ENCODE results near the gene DEFB125. TPM values are rescaled to one million over a fixed set of nuclear protein-coding genes. Genes with fewer than 3 reads are reported as not detected.

Gene DEFB125, protein sequence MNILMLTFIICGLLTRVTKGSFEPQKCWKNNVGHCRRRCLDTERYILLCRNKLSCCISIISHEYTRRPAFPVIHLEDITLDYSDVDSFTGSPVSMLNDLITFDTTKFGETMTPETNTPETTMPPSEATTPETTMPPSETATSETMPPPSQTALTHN
- total RNA-seq (not detected), polyA plus RNA-seq (not detected)

DNA sequence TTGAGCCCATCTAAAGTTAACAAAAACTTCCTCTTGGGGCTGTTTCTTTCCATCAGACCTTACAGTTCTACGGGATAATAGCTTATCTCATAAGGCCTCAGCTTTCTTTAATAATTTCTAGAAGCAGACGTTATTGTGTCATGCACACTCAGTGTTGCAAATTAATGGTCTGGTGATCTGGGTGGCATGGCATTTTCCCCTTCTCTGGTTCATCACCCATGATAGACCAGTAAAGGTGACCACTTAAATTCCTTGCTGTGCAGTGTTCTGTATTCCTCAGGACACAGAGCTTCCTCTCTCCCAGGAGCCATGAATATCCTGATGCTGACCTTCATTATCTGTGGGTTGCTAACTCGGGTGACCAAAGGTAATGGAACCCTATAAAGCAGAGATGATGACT is at the start of gene DEFB125:
TSS of gene DEFB125 (plus strand) at position 272 of the 400 bp plus-strand sequence. CDS start at position 310, 38 bp downstream.
- intact Hi-C loops (cut with DNase I), result no loop called here
- no peak for FAIRE-seq
- Histone ChIP-seq H3K36me3 (no peaks in the 10 kb centered on the region), H3K27ac (no peak within 1 kb of the TSS), H3K27me3 (peaks cover 0 to 8% (median 0%) of the 10 kb centered on the region in 4 donors), H3K4me1 (no peaks in the 10 kb centered on the region), H3K4me3 (no peak within 1 kb of the TSS), H3K9me3 (peaks cover 0 to 4% (median 0%) of the 10 kb centered on the region in 4 donors)
- TF ChIP-seq, protein P1, sequence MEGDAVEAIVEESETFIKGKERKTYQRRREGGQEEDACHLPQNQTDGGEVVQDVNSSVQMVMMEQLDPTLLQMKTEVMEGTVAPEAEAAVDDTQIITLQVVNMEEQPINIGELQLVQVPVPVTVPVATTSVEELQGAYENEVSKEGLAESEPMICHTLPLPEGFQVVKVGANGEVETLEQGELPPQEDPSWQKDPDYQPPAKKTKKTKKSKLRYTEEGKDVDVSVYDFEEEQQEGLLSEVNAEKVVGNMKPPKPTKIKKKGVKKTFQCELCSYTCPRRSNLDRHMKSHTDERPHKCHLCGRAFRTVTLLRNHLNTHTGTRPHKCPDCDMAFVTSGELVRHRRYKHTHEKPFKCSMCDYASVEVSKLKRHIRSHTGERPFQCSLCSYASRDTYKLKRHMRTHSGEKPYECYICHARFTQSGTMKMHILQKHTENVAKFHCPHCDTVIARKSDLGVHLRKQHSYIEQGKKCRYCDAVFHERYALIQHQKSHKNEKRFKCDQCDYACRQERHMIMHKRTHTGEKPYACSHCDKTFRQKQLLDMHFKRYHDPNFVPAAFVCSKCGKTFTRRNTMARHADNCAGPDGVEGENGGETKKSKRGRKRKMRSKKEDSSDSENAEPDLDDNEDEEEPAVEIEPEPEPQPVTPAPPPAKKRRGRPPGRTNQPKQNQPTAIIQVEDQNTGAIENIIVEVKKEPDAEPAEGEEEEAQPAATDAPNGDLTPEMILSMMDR (IDR thresholded peaks at IDR 0.05), result no peak
- whole genome bisulfite sequencing, 2 donors, result 32 to 52% methylated on average over 3 of the region's 3 CpGs
- DNase-seq, result no peak
- ATAC-seq, result no peak

DNA sequence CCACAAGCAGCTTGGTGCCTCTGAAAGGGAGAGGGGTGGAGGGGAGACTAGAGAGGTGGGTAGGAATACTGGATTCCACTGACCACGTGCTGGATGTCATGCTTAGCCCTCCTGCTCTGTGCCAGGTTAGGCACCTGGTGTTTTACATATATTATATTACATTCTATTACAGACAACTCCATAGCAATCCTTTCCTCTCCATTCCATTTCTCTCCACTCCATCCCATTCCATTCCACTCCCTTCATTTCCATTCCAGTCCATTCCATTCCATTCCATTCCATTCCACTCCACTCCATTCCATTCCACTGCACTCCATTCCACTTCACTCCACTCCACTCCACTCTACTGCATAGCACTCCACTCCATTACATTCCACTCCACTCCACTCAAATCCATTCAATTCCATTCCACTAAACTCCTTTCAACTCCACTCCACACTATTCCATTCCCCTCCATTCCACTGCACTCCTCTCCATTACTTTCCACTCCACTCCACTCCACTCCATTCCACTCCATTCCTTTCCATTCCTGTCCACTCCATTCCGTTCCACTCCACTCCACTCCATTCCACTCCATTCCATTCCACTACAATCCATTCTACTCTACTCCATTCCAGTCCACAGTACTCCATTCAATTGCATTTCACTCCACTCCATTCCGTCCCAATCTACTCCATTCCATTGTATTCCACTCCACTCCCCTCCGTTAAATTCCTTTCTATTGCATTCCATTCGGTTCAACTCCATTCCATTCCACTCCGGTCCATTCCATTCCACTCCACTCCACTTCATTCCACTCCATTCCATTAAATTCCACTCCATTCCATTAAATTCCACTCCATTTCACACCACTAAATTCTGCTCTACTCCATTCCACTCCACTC is 27.2 kb upstream of the DEFB125 start:
- DNase-seq, result no peak
- WGBS, 2 donors, result 37 to 54% methylated on average over 6 of the region's 6 CpGs

DNA sequence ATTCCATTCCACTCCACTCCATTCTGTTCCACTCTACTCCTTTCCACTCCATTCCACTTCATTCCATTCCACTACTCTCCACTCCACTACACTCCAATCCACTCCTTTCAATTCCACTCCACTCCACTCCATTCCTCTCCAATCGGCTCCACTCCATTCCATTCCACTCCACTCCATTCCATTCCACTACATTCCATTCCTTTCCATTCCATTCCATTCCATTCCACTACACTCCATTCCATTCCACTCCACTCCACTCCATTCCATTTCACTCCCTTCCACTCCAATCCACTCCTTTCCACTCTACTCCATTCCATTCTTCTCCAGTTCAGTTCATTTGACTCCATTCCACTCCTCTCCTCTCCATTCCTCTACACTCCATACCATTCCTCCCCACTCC is 26.2 kb upstream of the DEFB125 start:
- FAIRE-seq, result no peak
- no peak for ATAC-seq
- H3K27ac ChIP-seq, result no peak overlapping the region
- H3K27me3 ChIP-seq, result no peaks in the 10 kb centered on the region
- intact Hi-C loops (cut with DNase I), result no loop called here
- no peak for DNase-seq
- TF ChIP-seq, protein P1 (IDR thresholded peaks at IDR 0.05), result no peak
- H3K36me3 ChIP-seq, result no peaks in the 10 kb centered on the region
- H3K4me3 ChIP-seq, result no peak overlapping the region
- H3K4me1 ChIP-seq, result no peaks in the 10 kb centered on the region
- WGBS, 2 donors, result 70 to 86% methylated on average over 1 of the region's 1 CpG
- no peaks in the 10 kb centered on the region for H3K9me3 ChIP-seq

More for the DNA sequence above, 27.2 kb upstream of the DEFB125 start:
- H3K4me3 ChIP-seq, result no peak overlapping the region
- H3K4me1 ChIP-seq, result no peaks in the 10 kb centered on the region
- no peak for ATAC-seq
- FAIRE-seq, result no peak
- intact Hi-C loops (cut with DNase I), result no loop called here
- H3K27me3 ChIP-seq, result no peaks in the 10 kb centered on the region
- H3K27ac ChIP-seq, result no peak overlapping the region
- H3K9me3 ChIP-seq, result no peaks in the 10 kb centered on the region
- TF ChIP-seq, protein P1 (IDR thresholded peaks at IDR 0.05), result no peak
- no peaks in the 10 kb centered on the region for H3K36me3 ChIP-seq

DNA sequence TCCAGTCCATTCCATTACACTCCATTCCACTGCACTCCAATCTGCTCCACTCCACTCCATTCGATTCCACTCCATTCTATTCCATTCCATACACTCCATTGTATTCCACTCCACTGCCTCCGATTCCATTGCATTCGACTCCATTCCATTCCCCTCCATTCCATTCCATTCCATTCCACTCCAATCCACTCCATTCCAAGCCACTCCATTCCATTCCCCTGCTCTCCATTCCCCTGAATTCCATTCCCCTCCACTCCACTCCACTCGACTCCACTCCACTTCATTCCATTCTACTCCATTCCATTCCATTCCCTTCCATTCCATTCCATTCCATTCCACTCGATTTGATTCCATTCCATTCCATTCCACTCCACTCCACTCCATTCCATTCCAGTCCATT is 25.7 kb upstream of the DEFB125 start:
- DNase-seq (no peak), ATAC-seq (no peak), FAIRE-seq (no peak)
- Histone ChIP-seq H3K9me3 (no peaks in the 10 kb centered on the region), H3K4me1 (no peaks in the 10 kb centered on the region), H3K4me3 (no peak overlapping the region), H3K27ac (no peak overlapping the region), H3K36me3 (no peaks in the 10 kb centered on the region), H3K27me3 (no peaks in the 10 kb centered on the region)
- intact Hi-C loops (cut with DNase I), result no loop called here
- TF ChIP-seq, protein P1 (IDR thresholded peaks at IDR 0.05), result no peak
- 58 to 60% methylated on average over 5 of the region's 5 CpGs for WGBS, 2 donors

DNA sequence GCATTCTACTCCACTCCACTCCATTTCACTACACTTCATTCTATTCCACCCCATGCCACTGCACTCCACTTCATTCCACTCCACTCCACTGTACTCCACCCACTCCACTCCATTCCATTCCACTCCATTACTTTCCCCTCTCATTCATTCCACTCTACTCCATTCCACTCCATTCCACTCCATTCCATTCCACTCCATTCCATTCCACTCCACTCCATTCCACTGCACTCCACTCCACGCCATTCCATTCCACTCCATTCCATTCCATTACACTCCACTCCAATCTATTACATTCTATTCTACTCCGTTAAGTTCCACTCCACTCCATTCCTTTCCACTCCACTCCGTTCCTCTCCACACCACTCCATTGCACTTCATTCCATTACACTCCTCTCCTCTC is 25.0 kb upstream of the DEFB125 start:
- H3K36me3 ChIP-seq, result no peaks in the 10 kb centered on the region
- no peak overlapping the region for H3K4me3 ChIP-seq
- ATAC-seq (no peak), FAIRE-seq (no peak), DNase-seq (no peak)
- no peaks in the 10 kb centered on the region for H3K27me3 ChIP-seq
- H3K27ac ChIP-seq, result no peak overlapping the region
- TF ChIP-seq, protein P1 (IDR thresholded peaks at IDR 0.05), result no peak
- 62 to 74% methylated on average over 3 of the region's 3 CpGs for WGBS, 2 donors
- intact Hi-C loops (cut with DNase I), result no loop called here
- H3K9me3 ChIP-seq, result no peaks in the 10 kb centered on the region
- no peaks in the 10 kb centered on the region for H3K4me1 ChIP-seq

Measured in pancreas (tissue), 10 donors.